Measurements from ENCODE around the gene B3GNT5.
A peak's percentile ranks its signal among the peaks of the same experiment; 100 is the strongest.

Gene B3GNT5

GRCh38 chr3:183244981-183245476 is 8.0 kb upstream of the B3GNT5 start:
- no peak for DNase-seq (ENCODE audit: low read depth)
- no peak overlapping the region for H3K4me3 ChIP-seq (ENCODE audit: low read depth, low read length)
- no peak for TF ChIP-seq CTCF (IDR thresholded peaks at IDR 0.05; ENCODE audit: low read depth, low read length, missing control alignments)

GRCh38 chr3:183247011-183247589 is 6.0 kb upstream of the B3GNT5 start:
- no peak overlapping the region for H3K4me3 ChIP-seq (ENCODE audit: low read depth, low read length)
- no peak for TF ChIP-seq CTCF (IDR thresholded peaks at IDR 0.05; ENCODE audit: low read depth, low read length, missing control alignments)
- DNase-seq (ENCODE audit: low read depth) = no peak

GRCh38 chr3:183249006-183249718 is 3.9 kb upstream of the B3GNT5 start:
- H3K4me3 ChIP-seq (ENCODE audit: low read depth, low read length) = no peak overlapping the region
- TF ChIP-seq CTCF (IDR thresholded peaks at IDR 0.05; ENCODE audit: low read depth, low read length, missing control alignments) = no peak
- DNase-seq (ENCODE audit: low read depth) = no peak

- no peak overlapping the region for H3K4me3 ChIP-seq (ENCODE audit: low read depth, low read length)
- TF ChIP-seq CTCF (IDR thresholded peaks at IDR 0.05; ENCODE audit: low read depth, low read length, missing control alignments) = no peak
- no peak for DNase-seq (ENCODE audit: low read depth)
Measured at GRCh38 chr3:183252118-183252782, 803 bp upstream of the B3GNT5 start.

- no peak for DNase-seq (ENCODE audit: low read depth)
- H3K4me3 ChIP-seq (ENCODE audit: low read depth, low read length) = peak overlapping the region; percentile 34
- TF ChIP-seq CTCF (IDR thresholded peaks at IDR 0.05; ENCODE audit: low read depth, low read length, missing control alignments) = no peak
Measured at GRCh38 chr3:183253528-183254486, 754 bp downstream of the B3GNT5 start.

Measured in GM12864 (cell line).